GM21825 (cell line): Measurements from ENCODE around the gene IFT57.
"Not testable (repeated sequence)": the region's sequence is repeated elsewhere in the genome, so short reads cannot be mapped to it uniquely, and the experiment has no call there.

Experiments
- ATAC-seq: cut with Tn5 transposase; IDR thresholded peaks from one replicate; pipeline ENCODE4 v1.9.1; 2021; ENCODE audit warnings: mild to moderate bottlenecking, moderate library complexity; ENCODE audit not compliant: unreplicated experiment

IFT57 gene

DNA sequence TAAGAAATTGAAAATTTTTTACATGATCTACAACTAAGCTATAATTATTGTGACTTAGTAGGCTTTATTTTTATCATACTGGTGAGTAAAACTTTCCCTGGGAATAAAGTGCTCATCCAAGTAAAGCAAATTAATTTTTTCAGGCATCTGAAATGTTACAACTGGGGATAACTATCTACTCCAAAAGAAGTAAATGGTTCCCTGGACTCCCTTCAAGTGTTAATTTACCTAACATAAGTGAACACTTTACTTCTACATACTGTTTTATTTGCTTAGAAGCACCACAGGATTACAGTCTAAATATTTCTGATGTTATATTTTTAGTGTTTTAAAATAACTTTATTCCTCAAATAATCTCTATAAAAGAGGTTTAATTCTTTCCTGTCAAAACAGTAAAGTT lies 57.8 kb downstream of the IFT57 start:
- ATAC-seq: no peak

DNA sequence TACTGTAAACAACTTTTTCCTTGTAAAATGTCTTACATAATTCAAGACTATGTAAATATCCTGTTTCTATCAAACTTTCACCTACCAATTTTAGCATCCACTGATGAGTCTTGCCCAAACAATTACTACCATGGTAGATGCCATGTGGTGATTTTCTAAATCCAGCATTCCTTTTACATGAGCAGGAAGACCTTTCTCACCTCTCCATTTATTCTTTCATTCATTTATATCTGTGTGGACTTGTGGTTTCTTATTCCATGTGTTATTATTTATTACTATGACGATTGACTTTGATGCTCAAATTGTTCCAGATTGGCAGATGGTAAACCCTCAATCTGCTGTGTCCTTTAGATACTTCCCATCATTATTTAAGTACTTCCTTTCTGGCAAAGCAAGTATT lies 62.4 kb downstream of the IFT57 start:
- no peak for ATAC-seq

DNA sequence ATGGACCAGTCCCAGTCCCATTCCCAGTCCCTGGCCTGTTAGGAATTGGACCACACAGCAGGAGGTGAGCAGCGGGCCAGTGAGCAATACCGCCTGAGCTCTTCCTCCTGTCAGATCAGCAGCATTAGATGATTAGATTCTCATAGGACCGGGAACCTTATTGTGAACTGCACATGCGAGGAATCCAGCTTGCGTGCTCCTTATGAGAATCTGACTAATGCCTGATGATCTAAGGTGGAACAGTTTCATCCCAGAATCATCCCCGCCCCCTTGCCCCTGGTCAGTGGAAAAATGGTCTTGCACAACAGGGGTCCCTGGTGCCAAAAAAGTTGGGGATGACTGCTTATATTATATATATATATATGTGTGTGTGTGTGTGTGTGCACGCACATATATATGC lies 63.1 kb downstream of the IFT57 start:
- ATAC-seq: no peak

DNA sequence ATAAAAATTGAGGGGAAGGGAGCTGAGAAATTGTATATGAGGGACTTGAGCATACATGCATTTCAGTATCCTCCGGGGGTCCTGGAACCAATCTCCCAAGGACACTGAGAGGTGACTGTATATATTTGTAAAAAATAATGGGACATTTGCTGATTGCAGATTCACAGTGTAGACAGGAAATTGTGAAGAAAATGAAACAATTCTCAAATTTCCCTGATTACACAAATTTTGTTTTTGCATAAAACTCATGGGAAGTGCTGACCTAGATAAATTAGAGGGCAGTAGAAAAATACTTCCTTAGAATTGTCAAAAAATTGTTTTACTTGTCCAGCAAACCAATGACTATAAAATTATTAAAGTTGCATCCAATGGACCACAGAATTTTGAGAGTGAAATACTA lies 64.0 kb downstream of the IFT57 start:
- no peak for ATAC-seq

DNA sequence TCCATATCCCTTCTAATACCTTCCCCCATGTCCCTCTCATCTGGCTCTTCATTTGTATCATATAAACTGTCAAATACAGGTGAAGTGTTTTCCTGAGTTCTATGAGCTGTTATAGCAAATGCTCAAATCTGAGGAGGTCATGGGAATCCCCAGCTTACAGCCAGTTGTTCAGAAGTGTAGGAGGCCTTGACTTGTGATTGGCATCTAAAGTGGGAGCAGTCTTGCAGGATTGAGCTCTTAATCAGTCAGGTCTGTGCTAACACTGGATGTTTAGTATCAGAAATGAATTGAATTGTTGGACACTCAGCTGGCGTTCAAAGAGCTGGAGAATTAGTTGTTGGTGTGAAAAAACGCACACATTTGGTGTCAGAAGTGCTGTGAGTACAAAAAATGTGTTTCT lies 65.0 kb downstream of the IFT57 start:
- no peak for ATAC-seq

DNA sequence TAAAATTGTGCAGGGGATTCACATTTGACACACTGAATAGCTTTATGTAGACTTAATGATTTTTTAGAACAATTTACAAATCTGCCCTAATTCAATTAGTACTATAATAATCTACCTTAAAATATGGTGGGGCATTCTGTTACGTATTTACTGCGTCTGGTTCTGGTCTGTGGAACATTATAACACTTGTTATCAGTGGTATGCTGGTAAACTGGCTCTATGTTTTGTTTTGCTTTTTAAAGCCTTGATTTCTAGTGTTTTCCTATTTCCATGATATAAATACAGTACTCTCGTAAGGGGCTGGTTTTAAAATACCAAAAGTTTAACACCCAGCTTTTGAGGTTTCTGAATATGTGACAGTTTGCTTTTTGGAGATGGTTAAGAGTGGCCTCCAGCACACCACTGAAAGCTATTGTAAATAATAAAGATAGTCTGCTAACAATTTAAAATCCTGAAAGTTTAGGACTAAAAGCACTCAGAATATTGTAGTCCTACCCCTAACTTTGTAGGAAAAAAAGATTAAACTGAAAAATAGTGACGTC lies 65.8 kb downstream of the IFT57 start:
- no peak for ATAC-seq

DNA sequence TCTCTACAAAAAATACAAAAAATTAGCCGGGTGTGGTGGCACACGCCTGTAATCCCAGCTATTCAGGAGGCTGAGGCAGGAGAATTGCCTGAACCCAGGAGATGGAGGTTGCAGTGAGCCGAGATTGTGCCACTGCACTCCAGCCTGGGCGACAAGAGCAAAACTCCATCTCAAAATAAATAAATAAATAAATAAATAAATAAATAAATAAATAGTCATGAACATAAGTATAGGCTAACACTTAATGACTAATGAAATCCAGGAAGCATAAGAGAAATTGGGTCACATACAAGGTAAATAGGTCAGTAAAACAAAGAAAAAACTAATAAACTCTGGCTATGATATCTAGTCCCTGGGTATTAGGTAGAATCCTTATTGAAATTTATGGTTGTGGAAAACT lies 66.6 kb downstream of the IFT57 start:
- not testable (repeated sequence) for ATAC-seq

DNA sequence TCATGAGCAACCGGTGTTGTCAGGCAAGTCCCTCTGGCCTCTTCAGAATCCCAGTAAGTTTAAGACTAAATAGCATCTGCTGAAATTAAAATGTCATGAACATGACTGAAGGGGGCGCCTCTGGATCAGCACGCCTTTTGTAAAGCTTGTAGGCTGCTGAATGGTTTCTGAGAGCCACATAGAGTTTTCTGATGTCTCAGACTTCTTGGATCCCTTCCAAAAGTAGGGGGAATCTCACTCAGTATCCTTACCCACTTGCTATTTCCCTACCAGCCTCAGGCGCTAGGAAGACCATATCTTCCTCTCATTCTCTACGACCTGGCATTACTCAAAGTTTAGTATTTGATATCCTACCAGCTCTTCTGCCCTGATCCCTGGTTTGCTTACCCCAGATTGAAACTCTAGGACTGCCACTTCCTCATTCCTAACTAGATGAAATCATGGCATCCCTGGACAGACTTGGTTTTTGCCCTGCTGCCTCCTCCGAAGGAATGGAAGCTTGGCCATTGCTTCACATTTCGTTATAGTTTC lies 68.7 kb downstream of the IFT57 start:
- no peak for ATAC-seq

DNA sequence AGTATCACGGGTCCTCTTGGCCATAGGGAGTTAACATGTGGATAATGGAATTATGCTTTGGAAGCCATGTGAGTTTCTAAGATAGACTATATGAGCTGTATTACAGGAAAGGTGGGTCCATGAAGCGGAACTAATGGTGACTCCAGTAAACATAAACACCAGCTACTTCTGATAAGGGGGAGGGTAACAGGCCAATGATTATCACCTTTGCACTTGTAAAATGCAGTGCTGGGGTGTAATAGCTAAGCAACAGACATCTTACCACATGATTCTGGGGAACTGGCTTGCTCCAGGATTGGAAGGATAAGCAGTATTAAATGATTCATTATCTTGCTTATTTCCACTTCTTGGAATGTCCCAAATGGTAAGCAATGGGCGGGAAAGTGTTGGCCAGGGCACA lies 70.0 kb downstream of the IFT57 start:
- ATAC-seq: no peak

DNA sequence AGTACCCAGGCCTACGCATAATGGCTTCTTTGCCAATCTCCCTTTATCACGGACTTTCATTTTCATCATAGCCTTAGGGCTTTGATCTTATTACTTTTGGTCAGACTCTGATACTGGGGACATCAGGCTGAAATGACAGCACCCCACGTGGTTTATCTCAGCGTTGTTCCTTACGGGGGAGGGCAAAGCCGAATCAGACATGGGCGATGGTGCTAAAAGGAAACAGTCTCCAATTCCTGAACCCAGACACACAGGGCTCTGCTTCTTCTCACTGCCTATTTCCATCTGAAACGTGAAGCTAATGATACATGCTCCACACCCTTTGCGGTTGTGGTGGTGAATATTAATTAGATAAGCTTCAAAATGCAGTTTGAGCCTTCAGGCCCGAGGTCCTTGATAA lies 72.0 kb downstream of the IFT57 start:
- no peak for ATAC-seq

DNA sequence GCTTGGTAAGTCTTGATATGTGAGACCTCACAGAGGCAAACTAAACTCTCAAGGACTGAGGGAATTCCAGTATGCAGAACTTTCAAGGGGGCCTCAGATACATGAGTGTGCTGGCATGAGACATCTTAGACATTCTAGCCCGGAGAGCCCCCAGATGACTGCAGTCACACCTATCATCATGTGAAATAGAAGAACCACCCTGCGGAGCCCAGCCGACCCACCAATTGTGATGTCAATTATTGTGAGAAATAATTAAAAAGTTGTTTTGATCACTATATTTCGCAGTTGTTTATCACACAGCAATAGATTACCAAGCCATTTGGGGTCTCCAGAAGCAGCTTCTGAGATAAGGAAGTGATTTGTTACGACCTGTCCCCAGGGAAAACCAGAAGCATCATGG lies 76.1 kb downstream of the IFT57 start:
- no peak for ATAC-seq

DNA sequence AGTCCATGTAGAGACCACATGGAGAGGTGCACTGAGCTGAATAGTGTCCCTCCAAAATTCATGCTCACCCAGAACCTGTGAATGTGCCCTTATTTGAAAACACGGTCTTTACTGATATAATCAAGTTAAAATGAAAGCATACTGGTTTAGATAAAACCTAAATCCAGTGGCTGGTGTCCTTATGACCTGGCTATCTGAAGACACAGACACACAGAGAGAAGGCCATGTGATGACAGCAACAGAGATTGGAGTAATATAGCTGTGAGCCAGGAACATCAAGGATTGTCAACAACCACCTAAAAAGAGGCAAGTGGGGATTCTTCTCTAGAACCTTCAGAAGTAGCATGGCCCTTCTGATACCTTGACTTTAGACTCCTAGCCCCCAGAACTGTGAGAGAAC lies 76.6 kb downstream of the IFT57 start:
- ATAC-seq: no peak

DNA sequence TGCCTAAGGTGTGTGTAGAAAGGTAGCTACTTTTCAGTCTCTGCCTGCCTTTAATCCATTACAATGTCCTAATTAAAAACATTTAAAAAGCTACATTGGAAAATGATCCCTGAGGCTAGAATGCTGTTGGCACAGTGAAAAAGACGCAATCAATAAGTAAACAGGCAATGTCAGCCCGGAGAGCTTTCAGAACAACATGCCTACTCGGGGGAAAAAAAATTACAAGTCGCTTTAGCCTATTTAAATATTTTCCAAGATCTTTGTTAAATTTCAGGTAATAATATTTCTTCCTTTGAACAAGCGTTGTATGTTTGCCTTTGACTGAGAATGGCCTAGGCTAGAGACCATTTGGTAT lies 84.8 kb downstream of the IFT57 start:
- no peak for ATAC-seq

DNA sequence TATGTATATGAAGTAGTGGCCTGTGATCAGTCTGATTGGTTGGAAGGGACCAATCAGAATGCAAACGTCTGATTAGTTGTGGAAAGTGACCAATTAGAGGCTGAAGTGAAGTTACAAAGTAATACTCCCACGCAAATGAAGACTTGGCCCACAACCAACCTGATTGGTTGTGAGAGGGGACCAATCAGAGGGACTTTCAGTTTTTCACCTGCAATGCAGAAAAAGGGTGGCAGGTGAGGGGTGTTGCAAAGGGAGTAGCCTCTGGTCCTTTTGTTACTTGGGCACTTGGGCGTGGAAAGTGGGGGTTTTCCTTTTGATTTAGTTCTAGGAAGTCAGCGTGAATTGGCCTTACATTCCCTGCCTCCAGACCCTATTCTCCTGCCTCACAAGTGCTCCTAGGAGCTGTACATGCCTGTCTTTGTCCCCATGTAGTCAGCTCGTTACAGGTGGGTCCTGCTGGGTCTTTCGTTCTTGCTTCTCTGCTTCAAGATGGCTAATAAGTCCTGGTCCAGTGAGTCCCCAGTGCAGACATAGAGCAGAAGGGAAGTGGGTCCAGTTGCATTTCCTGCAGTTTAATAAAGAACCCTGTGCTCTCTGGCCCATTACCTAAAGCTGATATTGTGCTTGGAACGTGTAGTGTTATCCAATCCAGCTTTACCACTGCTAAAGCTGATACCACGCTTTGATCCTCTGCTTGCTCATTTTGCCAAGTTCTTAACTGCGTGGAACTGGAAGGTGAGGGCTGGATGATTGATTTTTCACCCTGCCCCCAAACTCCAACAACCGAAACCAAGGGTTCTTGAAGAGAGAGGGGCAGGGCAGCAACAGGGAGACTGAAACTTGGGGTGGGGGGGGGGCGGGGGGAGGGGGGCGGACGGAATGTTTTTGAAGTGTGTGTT lies 85.4 kb downstream of the IFT57 start:
- no peak for ATAC-seq

DNA sequence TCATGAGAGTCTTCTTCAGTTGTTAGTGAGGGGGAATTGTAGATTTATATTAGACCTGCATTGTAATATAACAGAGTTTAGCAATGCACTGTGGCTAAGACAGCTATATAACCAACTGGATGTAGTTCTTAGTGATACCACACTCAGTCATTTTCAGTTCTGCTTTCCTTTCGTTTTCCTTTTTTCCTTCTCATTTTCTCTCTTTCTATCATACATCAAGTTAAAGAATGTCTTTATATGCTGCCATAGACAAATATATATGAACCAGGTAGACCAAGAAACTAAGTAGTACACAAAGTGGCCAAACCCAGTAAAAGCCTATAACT lies 87.7 kb downstream of the IFT57 start:
- ATAC-seq: peak; percentile 37

DNA sequence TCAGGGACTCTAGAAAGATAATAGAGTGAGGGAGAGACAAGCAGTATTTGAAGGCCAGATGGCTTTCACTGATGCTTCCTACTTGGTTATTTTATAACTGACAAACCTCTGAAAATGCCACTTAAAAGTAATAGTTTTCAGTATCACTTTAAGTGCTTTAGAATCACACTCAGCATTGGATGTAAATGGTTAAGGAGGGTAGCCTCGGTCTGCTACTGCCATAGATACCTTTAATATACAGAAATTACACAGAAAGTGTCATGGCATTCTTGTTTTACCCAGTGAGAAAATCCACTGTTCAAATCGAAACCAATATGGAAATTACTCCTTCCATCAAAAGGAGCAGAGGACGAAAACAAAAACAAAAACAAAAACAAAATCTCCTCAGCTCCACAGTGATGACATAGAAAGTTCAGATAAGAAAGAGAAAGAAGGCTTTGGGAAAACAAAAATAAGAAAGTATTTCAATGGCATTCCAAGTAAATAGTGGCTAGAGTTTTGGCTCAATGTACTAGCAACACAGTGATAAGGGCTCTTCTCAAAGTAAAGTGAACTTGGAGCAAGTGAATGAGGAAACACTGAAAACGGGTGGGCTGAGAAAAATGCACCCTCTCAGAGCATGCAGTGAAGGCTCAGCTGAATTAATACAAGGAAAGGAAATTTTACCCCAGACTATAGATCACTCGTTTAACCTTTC lies 88.2 kb downstream of the IFT57 start:
- ATAC-seq: peak; percentile 43

DNA sequence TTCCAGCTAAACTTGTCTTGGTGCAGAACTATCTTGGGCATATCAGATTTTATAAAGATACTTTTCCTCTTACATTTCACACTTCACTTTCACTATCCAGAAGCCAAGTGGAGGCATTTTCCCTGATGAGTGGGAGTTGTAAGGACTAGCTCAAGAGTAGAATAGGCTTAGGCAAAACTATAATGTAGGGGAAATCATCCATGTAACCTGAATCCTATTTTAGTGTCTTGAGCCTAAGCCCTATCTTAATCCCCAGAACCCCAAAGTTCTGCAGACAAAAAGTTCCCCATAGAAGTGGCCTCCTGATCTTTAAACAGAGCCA lies 89.2 kb downstream of the IFT57 start:
- ATAC-seq: no peak

DNA sequence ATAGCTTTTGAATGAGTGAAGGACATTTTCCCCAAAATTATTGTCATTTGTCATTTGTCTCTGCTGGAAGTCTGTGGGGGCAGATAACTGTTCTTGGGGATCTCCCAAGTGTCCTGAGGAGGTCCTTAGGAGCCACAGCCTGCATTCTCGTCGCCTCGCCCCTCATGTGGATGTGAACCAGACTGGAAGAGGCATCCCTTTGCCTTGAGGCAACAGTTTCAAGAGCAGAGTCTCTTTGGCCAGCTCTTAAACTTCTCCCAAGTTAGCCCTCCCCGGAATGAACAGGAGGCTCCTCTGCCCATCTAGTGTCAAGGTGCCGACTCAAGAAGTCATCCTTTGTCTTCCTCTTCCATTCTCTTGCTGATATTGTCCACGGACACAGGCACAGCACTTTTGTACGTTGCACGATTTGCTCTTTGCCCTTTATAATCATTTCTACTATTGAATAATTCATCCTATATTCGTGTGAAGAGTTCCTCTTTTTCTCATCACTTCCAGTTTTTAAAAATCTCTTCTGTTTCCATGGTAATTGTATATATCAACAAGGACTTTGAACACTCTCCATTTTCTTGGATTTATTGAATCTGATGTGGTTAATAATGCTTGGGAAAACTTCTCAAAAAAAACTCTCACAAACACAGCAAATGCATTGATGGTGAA lies 90.6 kb downstream of the IFT57 start:
- no peak for ATAC-seq

DNA sequence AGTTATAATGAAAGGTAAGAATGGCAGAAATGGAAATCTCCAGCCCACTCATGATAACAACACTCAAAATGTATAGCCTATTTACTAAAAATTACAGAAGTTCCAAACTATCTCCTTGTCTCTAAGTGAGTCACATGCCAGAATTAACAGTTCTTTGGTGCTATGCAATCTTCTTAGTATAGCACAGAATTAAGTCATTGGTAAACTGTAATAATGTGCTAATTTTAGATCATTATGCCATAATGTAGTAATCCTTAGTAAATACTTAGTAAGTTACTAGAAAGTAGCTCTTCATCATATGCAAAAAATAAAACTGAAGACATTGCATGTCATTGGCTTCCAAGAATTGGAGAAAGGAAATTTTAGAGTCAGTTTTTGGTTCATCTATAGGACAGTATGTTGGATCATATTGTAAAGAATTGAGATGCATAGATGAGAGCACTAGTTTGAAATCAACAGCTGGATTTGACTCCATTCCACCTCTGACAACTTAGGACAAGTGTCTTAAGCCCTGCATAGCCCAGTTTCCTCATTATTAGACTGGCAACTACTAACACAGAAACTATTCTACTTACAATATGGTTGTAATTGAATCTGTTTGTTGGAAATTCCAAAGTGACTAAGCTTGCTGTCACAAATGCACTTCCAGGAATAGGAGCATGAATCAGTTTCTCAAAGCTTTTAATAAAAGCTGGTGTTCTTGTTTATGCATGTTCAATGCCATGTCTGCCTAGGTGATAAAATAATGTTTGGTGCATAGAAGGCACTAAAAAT lies 91.3 kb downstream of the IFT57 start:
- ATAC-seq: no peak

DNA sequence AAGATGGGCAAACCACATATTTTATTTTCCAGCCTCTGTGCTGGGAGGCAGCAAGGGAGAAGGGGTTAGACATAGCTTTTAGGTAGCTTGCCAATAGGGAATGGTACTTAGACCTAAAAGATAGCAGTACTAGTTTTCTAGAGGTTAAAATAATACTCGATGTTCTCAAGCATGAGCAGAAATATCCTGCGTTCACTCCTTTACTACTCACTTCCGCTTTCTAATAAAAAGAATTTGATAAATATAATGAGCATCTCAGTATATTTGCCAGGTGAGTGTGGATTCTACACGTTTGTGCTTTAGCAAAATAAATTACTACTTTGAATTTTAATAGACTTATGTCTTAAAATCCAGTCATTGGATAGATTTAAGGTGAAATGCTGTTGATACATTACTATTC lies 92.0 kb downstream of the IFT57 start:
- no peak for ATAC-seq
